ENCODE measurements around the gene MLH3. TPM values are rescaled to one million over a fixed set of nuclear protein-coding genes. Genes with fewer than 3 reads are reported as not detected.
"Not testable (repeated sequence)": the region's sequence is repeated elsewhere in the genome, so short reads cannot be mapped to it uniquely, and the experiment has no call there.

Gene MLH3
- polyA plus RNA-seq, 3 donors = 5.1 to 8.9 (median 6.6) TPM

- peak overlapping the region; percentile 21 for H3K27ac ChIP-seq (ENCODE audit: low read depth, low read length)
- 12 to 25% (median 19%) methylated on average over 15 of the region's 15 CpGs for WGBS, 3 donors
Observed at GRCh38 chr14:75068294-75069120, 17.2 kb upstream of the MLH3 start.

GRCh38 chr14:75067765-75068164, 16.5 kb upstream of the MLH3 start:
- not testable (repeated sequence) for H3K27ac ChIP-seq (ENCODE audit: low read depth, low read length)

GRCh38 chr14:75067212-75067611, 15.9 kb upstream of the MLH3 start:
- 90 to 96% (median 95%) methylated on average over 1 of the region's 1 CpG for WGBS, 3 donors
- no peak overlapping the region for H3K27ac ChIP-seq (ENCODE audit: low read depth, low read length)

More at GRCh38 chr14:75067765-75068164, 16.5 kb upstream of the MLH3 start:
- 82 to 87% (median 84%) methylated on average over 4 of the region's 4 CpGs for WGBS, 3 donors

- 91 to 97% (median 96%) methylated on average over 3 of the region's 3 CpGs for WGBS, 3 donors
- no peak overlapping the region for H3K27ac ChIP-seq (ENCODE audit: low read depth, low read length)
Observed at GRCh38 chr14:75066691-75067090, 15.4 kb upstream of the MLH3 start.

GRCh38 chr14:75064205-75064567, 12.9 kb upstream of the MLH3 start:
- WGBS, 3 donors = 55 to 57% (median 56%) methylated on average over 8 of the region's 8 CpGs
- H3K27ac ChIP-seq (ENCODE audit: low read depth, low read length) = no peak overlapping the region

GRCh38 chr14:75063491-75064204, 12.4 kb upstream of the MLH3 start, which contains the start of gene ACYP1:
TSS of gene ACYP1 (minus strand) at chr14:75064024. CDS start at chr14:75063553, 471 bp downstream.
- H3K27ac ChIP-seq (ENCODE audit: low read depth, low read length) = no peak within 1 kb of the TSS
- 0 to 1% (median 0%) methylated on average over 34 of the region's 34 CpGs for WGBS, 3 donors

GRCh38 chr14:75063013-75063412, 11.7 kb upstream of the MLH3 start:
- no peak overlapping the region for H3K27ac ChIP-seq (ENCODE audit: low read depth, low read length)
- WGBS, 3 donors = 23 to 30% (median 29%) methylated on average over 5 of the region's 5 CpGs

- WGBS, 3 donors = 45 to 66% (median 50%) methylated on average over 2 of the region's 2 CpGs
- H3K27ac ChIP-seq (ENCODE audit: low read depth, low read length) = no peak overlapping the region
Observed at GRCh38 chr14:75060420-75060819, 9.2 kb upstream of the MLH3 start.

- WGBS, 3 donors = 73 to 89% (median 80%) methylated on average over 2 of the region's 2 CpGs
Observed at GRCh38 chr14:75059642-75060041, 8.4 kb upstream of the MLH3 start.

GRCh38 chr14:75054421-75054820, 3.2 kb upstream of the MLH3 start:
- H3K27ac ChIP-seq (ENCODE audit: low read depth, low read length) = no peak overlapping the region
- 48 to 68% (median 53%) methylated on average over 1 of the region's 1 CpG for WGBS, 3 donors

More at GRCh38 chr14:75059642-75060041, 8.4 kb upstream of the MLH3 start:
- H3K27ac ChIP-seq (ENCODE audit: low read depth, low read length) = no peak overlapping the region

- WGBS, 3 donors = 55 to 67% (median 59%) methylated on average over 5 of the region's 5 CpGs
- no peak overlapping the region for H3K27ac ChIP-seq (ENCODE audit: low read depth, low read length)
Observed at GRCh38 chr14:75053396-75054291, 2.4 kb upstream of the MLH3 start.

GRCh38 chr14:75051556-75051899, 261 bp upstream of the MLH3 start:
- 15 to 31% (median 29%) methylated on average over 5 of the region's 5 CpGs for WGBS, 3 donors
- no peak overlapping the region for H3K27ac ChIP-seq (ENCODE audit: low read depth, low read length)

GRCh38 chr14:75049731-75050201, 1.5 kb downstream of the MLH3 start:
- H3K27ac ChIP-seq (ENCODE audit: low read depth, low read length) = no peak overlapping the region
- WGBS, 3 donors = 39 to 87% (median 49%) methylated on average over 3 of the region's 3 CpGs

GRCh38 chr14:75049136-75049535, 2.1 kb downstream of the MLH3 start:
- no peak overlapping the region for H3K27ac ChIP-seq (ENCODE audit: low read depth, low read length)
- WGBS, 3 donors = 67 to 88% (median 73%) methylated on average over 5 of the region's 5 CpGs

GRCh38 chr14:75048101-75048500, 3.2 kb downstream of the MLH3 start:
- no peak overlapping the region for H3K27ac ChIP-seq (ENCODE audit: low read depth, low read length)
- 88 to 93% (median 90%) methylated on average over 2 of the region's 2 CpGs for WGBS, 3 donors

GRCh38 chr14:75047506-75047905, 3.8 kb downstream of the MLH3 start:
- 87 to 90% (median 88%) methylated on average over 4 of the region's 4 CpGs for WGBS, 3 donors
- H3K27ac ChIP-seq (ENCODE audit: low read depth, low read length) = no peak overlapping the region

- H3K27ac ChIP-seq (ENCODE audit: low read depth, low read length) = no peak overlapping the region
- WGBS, 3 donors = 93 to 97% (median 96%) methylated on average over 3 of the region's 3 CpGs
Observed at GRCh38 chr14:75046899-75047298, 4.4 kb downstream of the MLH3 start.

GRCh38 chr14:75046275-75046674, 5.0 kb downstream of the MLH3 start:
- H3K27ac ChIP-seq (ENCODE audit: low read depth, low read length) = no peak overlapping the region
- WGBS, 3 donors = 87 to 96% (median 95%) methylated on average over 5 of the region's 5 CpGs
